ENCODE measurements around the gene FAHD2B.
"Not testable (repeated sequence)": the region's sequence is repeated elsewhere in the genome, so short reads cannot be mapped to it uniquely, and the experiment has no call there.

FAHD2B gene, protein sequence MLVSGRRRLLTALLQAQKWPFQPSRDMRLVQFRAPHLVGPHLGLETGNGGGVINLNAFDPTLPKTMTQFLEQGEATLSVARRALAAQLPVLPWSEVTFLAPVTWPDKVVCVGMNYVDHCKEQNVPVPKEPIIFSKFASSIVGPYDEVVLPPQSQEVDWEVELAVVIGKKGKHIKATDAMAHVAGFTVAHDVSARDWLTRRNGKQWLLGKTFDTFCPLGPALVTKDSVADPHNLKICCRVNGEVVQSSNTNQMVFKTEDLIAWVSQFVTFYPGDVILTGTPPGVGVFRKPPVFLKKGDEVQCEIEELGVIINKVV

DNA sequence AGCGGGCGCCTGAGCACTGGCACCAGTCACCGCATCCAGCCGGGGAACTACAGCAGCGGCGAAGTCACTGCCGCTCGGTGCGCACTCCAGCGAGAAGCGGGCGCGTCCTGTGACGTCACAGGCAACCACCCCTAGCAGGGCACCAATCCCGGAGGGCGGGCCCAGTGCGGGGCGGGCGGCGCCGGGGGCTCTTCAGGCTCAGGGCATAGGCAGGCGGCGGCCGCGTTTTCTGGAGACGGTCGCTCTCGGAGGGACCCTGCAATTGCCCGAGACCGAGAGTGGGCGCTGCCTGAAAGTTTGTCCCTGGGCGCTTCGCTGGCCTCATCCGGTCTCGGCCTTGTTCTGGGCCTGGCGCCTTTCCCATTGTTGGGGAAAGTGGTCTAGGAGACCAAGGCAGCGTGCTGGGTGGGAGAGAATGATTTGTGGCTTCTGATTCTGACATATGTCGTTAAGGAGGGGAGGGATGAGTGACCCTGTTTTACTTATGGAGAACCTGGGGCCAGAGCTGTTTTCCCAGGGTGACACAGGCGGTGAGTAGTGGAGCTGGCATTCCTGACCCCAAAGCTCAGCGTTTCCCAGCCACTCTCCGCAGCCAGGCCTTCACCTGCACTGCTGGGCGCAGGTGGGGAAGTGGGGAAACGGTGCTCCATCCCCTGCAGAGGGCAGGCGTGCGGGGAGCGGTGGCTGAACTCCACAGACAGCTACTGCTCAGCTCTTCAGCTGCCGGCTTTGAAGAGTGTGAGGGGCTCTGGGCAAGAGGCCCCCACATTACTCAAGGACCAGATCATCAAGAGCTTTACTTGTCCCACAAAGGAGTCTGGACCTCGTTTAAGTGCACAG, at the start of gene FAHD2B:
Gene FAHD2B (minus strand): TSS at position 111 of the 840 bp plus-strand sequence. CDS start 3,176 bp downstream, outside the sequence.
- peak; percentile 76 for DNase-seq

DNA sequence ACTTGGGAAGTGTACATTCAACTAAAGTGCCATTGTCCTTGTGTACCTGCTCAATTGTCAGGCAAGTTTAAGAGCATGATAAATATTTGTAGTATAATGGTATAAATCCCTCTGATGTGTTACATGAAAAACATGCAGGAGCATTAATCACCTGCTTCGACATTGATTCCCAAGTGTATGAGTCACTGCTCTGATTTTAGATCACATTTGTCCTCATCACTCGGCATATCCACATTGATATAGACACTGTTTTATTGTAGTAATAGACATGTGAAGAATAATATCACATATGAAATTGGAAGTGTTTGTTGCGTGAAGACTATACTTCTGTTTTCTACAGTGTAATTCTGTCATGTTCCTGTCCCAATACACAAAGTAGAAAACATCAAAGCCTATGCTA, 49.3 kb upstream of the FAHD2B start:
- not testable (repeated sequence) for DNase-seq

DNA sequence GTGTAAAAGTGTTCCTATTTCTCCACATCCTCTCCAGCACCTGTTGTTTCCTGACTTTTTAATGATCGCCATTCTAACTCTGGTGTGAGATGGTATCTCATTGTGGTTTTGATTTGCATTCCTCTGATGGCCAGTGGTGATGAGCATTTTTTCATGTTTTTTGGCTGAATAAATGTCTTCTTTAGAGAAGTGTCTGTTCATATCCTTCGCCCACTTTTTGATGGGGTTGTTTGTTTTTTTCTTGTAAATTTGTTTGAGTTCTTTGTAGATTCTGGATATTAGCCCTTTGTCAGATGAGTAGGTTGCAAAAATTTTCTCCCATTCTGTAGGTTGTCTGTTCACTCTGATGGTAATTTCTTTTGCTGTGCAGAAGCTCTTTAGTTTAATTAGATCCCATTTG, 34.4 kb upstream of the FAHD2B start:
- DNase-seq, result not testable (repeated sequence)

DNA sequence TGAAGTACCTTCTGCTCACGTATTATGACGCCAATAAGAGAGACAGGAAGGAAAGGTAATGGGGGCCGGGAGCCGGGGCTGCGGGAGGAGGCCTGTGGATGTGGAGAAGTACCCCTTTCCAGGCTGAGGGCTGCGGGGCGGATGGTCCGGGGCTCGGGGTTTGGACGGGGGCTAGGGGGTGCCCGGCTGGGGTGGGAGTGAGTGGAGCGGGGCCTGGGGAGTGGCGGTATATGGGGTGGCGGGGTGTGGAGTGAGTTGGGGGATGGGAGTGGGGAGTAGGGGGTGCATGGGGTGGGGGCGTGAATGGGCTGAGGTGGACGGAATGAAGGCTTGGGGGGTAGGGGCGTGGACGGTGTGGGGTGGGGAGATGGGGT, 19.2 kb upstream of the FAHD2B start:
- DNase-seq, result not testable (repeated sequence)

DNA sequence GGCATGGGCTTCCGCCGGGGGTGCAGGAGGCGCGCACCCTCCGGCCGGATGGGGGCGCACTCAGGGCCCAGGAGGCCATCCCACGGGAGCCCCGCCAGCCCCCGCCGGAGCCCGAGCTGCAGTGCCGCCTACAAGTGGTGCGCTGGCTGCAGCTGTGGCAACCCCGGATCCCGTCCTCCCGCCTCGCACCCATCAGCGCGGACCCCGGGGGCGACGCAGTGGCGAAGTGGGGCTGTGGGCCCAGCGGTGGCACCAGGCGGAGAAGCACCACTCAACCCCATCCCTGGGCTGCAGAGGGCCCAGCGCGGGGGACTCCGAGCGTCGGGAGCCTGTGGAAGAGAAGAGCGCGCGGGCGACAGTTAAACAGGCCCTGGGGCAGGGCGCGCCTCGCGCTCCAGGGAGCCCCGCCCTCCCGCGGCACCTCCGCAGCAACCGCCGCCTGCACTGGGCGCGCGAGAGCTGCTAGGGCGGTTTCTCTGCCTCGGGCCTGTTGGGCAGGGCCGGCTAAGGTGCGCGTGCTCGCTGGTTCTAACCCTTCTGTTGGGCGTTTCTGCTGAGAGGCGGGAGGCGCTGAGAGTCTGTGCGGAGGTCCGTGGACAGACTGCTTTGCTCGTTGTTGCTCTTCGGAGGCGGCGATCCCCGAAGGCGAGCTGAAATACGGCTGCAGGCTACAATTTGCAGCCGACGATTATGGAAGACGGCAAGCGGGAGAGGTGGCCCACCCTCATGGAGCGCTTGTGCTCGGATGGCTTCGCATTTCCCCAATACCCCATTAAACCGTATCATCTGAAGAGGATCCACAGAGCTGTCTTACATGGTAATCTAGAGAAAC, 18.6 kb upstream of the FAHD2B start, which contains the start of gene ANKRD36:
Gene ANKRD36 (plus strand): TSS at position 104 of the 832 bp plus-strand sequence. CDS start 587 bp downstream, at position 691.
- not testable (repeated sequence) for DNase-seq

DNA sequence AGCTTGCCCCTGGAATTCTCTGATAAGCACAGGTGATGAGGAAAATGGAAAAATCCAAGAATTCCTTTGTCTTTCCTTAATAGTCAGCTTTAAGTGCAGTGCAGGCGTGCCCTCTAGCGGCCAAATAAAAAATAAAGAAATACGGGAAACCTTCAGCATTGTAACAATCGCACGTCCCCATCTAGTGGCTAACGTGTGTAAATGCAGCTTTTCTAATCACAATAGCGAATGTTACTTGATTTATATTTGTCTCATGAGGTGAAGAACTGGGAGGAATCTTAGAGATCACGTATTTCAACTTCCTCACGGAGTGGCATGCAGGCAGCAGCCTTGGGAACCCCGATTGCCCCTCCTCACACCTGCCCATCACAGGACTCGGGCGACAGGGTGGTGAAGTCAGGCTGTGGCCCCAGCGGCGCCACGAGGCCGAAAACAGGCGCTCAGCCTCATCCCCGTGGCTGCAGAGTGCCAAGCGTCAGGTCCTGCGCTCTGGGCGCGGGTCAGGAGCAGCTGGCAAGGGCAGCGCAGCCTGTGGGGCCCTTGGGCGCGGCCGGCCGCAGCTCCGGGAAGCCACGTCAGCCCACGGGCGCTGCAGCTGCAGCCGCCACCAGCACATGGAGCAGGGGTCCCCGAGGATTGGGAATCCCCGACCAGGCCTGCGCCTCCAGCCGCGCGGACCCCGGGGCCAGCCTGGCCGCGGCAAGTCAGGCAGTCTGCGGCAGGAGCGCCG, 17.8 kb upstream of the FAHD2B start:
- not testable (repeated sequence) for DNase-seq

DNA sequence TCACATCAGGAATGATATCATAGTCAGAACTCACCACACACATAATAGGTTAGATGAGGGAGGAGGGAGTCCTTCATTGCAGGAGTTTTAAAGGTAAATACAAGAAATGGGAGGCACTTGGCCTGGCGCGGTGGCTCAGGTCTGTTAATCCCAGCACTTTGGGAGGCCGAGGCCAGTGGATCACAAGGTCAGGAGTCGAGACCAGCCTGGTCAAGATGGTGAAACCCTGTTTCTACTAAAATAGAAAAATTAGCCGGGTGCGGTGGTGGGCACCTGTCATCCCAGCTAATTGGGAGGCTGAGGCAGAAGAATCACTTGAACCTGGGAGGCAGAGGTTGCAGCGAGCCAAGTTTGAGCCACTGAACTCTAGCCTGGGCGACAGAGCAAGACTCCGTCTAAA, 16.6 kb upstream of the FAHD2B start:
- DNase-seq, result not testable (repeated sequence)

DNA sequence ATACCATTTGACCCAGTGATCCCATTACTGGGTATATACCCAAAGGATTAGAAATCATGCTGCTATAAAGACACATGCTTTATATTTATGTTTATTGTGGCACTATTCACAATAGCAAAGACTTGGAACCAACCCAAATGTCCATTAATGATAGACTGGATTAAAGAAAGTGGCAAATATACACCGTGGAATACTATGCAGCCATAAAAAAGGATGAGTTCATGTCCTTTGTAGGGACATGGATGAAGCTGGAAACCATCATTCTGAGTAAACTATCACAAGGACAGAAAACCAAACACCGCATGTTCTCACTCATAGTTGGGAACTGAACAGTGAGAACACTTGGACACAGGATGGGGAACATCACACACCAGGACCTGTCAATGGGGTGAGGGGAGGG, 12.2 kb upstream of the FAHD2B start:
- DNase-seq, result not testable (repeated sequence)

DNA sequence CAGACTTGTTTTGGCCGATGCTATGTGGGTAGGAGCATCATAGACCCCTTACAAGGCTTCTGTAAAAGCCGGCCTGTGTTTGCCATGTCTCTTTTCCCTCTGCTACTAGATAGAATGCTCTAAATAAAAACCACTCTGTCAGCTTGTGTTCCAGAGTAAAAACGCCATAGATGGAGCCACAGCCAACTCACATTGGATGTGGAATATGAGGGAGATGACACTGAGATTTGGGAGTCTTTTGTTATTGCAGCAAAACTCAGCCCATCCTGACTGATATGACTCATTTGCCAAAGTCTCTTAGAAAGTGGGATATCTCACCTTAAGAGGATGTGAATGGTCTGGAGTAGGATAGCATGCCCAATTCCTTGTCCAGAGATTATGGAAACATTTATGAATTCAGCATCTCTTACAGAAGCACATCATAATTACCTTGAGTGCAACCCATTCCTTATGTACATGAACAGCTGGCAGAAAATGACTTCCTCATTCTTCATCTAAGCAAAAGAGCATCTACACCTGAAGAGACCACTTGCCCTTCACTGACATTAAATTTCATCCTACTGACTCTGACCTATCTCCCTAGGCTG, 4.2 kb upstream of the FAHD2B start:
- DNase-seq, result not testable (repeated sequence)

DNA sequence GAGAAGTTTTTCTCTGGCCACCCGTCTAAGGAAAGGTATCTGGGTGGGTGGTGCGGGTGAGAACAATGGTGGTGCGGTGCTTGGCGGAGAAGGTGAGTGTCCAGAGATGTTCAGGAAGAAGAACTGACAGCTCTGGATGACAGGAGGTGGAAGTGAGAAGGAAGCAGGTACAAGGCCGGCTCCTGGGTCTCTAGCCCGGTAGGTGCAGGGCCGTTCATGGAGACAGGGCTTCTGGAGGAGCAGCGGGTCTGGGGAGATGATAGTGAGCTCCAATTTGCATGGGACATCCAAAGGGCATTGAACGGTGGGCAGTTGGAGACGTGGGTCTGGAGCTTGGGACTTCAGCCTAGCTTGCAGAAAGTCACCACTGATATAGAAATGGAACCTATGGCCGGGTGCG, 979 bp upstream of the FAHD2B start:
- DNase-seq, result no peak

DNA sequence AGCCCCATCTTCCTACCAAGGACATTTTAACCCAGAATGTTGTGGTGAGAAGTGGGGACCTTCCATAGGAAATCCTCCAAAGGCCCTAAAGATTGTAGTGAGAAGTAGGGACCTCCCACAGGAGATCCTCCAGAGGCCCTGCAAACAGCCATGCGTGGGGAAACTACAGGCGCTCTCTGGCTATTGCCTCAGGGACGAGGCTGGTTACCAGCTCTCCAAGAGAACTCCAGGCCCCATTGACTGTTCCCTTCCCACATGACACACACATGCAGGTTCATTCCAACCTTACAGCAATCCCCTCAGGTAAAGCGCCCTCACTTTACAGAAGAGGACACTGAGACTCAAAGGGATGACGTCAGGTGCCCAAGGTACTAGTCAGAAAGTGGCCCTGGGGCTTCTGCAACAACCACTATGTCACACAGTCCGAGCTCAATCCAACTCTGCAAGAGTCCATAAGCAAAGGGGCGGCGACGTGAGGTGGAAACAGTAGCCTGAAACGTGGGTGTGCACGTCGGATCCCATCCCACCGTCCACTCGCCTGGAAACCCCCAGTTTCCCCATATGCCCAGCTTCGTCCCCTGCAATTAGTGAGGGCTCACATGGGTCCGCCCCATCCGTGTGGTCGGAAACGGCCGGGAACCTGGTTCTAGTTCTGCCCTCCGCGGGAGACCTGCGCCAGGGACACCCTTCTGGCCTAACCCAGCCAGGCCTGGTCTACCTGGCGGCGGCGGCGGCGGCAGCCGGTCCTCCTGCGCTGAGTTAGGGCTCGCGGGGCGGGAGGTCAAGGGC, 505 bp downstream of the FAHD2B start:
- DNase-seq, result not testable (repeated sequence)

DNA sequence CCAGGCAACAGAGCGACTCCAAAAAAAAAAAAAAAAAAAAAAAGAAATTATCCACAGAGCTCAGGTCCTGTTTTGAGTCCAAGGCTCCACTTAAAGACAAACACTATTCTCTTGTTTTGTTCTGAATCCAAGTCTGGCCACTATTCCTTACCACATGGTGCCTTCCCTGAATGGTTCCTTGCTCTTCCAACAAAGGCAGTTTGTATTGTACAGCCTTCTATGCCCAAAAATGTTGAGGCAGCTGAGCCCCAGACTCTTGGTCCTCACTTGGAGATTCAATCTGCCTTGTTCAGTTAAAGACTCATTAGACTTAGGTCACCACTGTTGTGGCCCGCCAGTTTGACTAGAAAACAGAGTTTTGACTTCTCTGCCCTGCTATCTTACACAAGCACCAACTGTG, 1.7 kb downstream of the FAHD2B start:
- DNase-seq, result not testable (repeated sequence)

DNA sequence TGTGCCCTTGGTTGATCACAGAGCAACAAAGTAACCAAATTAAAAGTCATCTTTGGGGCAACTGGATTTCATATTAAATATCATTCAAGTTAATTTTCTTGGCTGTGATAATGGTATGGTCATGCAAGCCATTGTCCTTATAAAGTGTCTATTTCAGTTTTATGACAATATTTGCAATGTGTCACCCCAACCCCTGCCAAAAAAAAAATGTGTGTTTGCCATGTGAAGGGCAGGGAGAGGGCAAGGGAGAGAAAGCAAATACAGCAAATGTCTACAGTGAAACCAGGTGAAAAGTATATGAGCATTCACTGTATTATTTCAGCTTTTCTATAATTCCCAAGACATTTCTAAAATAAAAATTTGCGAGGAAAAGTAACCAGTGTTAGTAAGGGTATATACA, 6.0 kb downstream of the FAHD2B start:
- DNase-seq, result not testable (repeated sequence)

DNA sequence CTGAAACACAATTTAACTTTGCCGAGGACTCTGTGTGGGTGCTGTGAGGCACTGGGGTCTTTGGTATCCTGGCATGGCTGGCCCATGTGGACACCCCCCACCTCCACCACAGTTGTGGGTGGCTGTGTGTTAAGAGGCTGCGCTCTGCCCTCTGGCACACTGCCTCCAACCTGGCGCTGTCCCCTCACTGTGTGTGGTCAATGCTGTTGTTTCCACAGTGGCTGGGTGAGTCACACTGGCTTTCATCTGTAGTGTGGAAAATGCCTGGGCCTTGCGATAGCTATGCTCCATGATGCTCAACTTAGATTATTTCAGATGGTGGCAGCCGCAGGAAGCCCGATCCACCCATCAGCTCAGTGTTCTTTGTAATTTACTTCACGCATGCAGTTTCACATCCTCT, 9.6 kb downstream of the FAHD2B start:
- DNase-seq, result not testable (repeated sequence)

DNA sequence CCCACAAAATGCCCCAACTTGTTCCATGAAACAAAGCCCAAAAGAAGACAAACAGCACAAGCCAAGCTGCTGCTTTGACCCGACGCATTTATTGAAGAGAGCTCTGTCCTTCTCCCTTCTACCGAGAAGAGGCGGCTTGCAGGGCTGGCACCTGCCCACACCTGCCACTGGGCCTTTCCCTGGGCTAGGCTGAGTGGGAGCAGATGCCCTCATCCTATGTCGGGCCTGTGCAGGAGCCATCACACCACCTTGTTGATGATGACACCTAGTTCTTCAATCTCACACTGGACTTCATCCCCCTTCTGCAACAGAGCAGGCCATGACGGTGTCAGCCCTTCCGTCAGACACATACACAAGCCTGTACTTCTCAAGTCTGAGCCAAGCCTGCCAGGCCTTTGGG, 11.2 kb downstream of the FAHD2B start:
- DNase-seq, result not testable (repeated sequence)

DNA sequence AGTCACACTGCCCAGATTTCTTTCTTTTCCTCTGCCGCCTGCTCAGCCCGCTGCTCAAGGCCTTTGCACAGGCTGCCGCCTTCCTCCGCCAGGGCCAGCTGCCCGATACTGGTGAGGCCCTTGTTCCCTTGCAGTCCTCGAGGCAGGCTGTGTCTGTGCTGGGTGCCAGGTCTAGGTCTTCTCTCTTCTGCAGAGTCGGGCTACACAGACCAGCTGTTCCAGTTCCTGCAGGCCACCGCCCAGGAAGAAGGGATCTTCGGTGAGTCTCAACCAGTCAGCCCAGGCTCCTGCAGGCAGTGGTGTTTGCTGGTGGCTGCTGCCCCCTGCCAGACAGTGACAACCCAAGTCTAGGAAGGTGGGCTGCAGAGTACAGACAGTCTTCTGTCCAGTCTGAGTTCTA, 12.5 kb downstream of the FAHD2B start:
- not testable (repeated sequence) for DNase-seq

DNA sequence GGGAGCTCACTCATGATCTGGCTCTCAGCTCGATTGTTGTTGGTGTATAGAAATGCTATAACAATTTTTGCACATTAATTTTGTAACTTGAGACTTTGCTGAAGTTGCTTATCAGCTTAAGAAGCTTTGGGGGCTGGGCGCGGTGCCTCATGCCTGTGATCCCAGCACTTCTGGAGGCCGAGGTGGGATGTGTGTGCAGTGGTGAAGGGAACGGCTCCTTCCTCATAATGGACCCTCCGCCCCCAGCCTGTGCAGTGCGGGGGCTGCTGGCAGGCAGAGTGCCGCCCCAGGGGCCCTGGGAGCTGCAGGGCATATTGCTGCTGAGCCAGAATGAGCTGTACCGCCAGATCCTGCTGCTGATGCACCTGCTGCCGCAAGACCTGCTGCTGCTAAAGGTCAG, 13.8 kb downstream of the FAHD2B start:
- DNase-seq, result not testable (repeated sequence)

DNA sequence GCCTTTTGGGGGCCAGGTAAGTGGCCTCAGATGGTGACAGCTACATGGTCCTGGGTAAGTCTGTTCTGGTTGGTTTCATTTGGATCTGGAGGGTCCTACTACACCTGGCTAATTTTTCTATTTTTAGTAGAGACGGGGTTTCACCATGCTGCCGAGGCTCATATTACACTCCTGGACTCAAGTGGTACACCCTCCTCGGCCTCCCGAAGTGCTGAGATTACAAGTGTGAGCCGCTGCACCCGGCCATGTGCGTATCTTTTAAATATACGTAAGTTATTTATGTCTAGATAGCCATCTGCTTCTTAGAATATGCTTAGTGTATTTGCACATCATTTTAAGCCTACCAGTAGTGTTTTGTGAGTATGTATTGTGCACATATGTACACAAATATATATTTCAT, 17.5 kb downstream of the FAHD2B start:
- DNase-seq, result not testable (repeated sequence)

DNA sequence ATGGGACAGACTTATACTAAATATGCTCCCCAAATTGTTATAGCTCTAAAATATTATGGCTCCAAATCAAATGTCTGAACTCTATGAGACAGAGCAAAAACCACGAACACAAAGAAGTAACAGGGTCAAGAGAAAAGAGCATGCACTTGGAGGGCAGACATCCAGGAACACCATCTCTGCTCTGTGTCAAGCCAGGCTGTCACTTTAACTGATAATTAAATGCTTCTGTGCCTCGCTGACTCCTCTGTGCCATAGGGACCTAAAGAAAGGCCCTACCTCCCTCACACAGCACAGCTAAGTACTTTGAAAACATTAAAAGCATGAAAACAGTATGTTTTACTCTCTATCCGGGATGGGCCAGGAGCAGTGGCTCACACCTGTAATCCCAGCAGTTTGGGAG, 23.8 kb downstream of the FAHD2B start:
- DNase-seq, result not testable (repeated sequence)

DNA sequence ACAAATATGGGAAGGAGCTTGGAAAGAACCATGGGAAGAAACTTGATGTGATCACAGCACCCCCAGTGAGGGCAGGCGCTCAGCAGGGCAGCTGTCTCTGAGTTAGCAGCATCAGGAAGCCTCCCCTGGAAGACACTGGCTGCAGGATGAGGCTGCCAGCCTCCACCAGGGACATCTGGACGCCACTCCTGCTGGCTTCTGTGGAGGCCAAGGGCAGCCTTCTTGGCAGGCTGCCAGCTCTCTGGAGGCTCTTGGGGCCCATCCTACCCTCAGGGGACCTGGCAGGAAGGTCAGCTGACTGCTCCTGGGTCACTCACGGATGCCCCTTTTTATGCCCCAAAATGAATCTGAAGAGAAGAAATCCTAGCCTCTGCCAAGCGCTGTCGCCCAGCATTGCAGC, 26.0 kb downstream of the FAHD2B start:
- not testable (repeated sequence) for DNase-seq

DNA sequence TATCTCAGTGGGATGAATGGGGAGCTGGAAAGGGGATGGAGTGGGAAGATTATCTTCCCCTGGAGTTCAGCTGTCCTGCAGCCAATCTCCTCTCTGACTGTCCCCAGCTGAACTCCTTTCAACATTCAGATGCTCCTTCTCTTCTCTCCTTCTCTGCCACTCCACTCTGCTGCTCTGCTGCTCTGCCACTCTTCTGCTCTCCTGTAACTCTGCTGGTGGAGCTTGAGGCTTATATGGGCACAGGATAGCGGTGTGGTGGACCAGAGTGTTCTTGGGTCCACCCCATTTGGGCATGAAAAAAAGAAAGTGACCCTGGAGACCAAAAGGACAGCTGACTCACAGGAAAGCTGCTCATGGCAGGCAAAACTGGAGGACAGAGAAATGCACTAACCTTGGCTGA, 26.6 kb downstream of the FAHD2B start:
- no peak for DNase-seq
